GM19455 (cell line): ENCODE measurements around the gene MAST3.

ENCODE experiments used
- ATAC-seq: cut with Tn5 transposase; IDR thresholded peaks from one replicate; pipeline ENCODE4 v1.9.1; 2021; ENCODE audit not compliant: unreplicated experiment

MAST3 gene

DNA sequence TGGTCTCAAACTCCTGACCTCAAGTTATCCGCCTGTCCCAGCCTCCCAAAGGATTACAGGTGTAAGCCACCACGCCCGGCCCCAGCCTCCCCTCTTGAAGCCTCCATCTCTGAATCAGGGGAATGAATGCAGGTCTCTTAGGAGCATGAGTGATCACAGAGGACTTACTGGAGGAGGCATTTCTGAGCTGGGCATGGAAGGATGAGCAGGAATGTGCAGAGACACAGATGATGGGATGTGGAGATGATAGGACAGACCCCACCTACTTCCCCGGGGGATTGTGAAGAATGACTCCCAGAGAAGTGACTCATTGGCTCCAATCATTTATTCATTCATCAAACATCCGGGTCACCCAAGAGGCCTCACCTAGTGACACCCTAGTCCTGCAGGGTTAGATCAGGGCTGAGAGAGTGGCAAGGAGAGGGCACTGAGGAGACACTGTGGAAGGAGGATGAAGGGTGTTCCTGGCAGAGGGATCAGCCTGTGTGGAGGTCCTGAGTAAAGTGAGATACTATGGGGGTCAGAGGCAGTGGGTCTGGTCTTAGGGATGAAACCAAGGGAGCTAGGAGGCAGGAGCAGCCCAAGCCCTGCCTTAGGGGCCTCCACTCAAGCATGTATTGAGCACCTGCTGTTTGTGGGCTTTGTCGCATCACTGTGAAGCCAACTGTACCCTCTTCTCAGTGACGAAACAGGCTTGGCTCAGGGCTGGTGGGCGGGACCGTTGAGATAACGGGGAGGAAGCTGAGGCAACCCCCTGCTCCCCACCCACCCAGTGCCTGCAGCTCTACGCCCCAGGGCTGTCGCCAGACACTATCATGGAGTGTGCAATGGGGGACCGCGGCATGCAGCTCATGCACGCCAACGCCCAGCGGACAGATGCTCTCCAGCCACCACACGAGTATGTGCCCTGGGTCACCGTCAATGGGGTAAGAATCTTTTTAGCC lies 79.1 kb downstream of the MAST3 start:
- ATAC-seq = no peak

GRCh38 chr19:18179957-18180356 lies 82.4 kb downstream of the MAST3 start:
- no peak for ATAC-seq

DNA sequence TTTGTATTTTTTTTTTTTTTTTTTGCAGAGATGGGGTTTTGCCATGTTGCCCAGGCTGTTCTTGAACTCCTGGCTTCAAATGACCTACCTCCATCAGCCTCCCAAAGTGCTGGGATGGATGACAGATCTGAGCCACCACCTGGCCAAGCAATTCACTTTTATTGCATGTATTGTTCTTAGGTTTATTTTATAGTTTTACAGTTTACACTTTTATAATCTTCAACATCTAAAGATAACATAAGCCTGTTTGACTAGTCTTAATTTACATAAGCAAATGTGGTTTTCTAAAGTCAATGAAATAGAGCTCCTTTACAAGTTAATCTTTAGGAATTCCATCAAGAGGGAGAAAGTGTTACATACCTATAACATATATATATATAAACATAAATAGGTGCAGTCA lies 86.0 kb downstream of the MAST3 start:
- no peak for ATAC-seq

DNA sequence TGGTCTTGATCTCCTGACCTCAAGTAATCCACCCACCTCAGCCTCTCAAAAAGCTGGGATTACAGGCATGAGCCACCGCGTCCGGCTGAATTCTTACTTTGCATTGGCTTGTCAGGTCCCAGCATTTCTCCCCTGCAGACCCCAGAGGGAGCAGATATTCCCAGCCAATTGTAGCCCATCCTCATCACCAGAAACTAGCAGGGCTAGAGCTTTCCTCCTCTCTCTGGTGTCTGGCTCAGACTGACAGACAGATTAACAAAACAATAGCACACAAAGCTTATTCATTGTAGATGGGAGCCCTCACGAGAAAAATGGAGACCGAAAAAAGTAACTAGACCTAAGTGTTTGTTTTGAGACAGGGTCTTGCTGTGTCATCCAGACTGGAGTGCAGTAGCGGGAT lies 88.0 kb downstream of the MAST3 start:
- ATAC-seq = no peak

- ATAC-seq = no peak
Measured at GRCh38 chr19:18190278-18190677, 92.7 kb downstream of the MAST3 start.

- ATAC-seq = no peak
Measured at GRCh38 chr19:18191640-18192062, 94.1 kb downstream of the MAST3 start.

- ATAC-seq = peak; percentile 86
Measured at GRCh38 chr19:18192673-18193387, 95.3 kb downstream of the MAST3 start, which contains the start of gene MPV17L2. TSS of gene MPV17L2 (plus strand) at chr19:18193218. CDS start at chr19:18193282, 64 bp downstream.

- peak; percentile 9 for ATAC-seq
Measured at GRCh38 chr19:18193388-18194180, 96.0 kb downstream of the MAST3 start.

DNA sequence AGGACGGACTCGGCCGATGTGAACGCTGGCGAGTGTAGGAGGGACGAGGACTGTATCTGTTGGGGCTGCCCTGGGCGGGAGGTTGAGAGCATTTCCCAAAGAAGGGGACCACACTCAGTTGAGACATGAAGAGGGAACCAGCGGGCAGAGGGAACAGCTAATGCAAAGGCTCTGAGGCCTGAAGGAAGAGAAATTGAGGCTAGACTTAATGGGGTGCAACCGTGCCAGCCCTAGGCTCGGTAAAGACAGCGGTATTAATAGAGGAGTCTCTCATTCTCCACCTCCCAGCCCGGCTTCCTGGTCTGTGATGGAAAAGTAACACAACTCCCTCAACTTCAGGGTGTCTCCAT lies 96.6 kb downstream of the MAST3 start:
- ATAC-seq = no peak

- ATAC-seq = no peak
Measured at GRCh38 chr19:18194554-18195238, 97.1 kb downstream of the MAST3 start.

DNA sequence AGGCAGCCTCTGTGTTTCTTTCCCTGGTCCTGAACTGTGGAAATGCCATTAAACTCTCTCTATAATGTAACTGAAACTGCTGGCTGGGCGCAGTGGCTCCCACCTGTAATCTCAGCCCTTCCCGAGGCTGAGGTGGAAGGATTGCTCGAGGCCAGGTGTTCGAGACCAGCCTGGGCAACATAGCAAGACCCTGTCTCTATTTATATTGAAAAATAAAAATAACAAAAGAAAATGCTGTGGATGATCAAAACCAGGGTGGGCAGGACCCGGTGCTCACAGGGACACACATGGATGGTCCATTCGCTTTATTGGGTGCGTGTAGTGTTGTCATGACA lies 98.9 kb downstream of the MAST3 start:
- ATAC-seq = no peak

GRCh38 chr19:18197306-18197705 lies 99.7 kb downstream of the MAST3 start:
- no peak for ATAC-seq

DNA sequence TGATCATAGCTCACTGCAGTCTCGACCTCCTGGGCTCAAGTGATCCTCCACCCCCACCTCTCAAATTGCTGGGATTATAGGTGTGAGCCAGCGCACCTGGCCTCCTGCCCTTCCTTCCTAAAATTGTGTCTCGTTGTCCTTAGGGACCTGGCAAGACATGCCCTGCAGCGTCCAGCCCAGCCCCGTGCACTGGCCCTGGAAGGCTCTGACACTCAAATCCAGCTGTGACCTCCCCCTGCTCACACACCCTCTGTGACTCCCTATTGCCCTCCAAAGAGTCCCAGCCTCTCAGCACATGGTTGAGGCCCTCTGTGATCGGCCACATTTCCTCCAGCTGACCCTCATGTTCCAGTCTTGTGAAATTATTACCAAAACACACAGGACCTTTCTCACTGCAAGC lies 100.4 kb downstream of the MAST3 start:
- no peak for ATAC-seq

DNA sequence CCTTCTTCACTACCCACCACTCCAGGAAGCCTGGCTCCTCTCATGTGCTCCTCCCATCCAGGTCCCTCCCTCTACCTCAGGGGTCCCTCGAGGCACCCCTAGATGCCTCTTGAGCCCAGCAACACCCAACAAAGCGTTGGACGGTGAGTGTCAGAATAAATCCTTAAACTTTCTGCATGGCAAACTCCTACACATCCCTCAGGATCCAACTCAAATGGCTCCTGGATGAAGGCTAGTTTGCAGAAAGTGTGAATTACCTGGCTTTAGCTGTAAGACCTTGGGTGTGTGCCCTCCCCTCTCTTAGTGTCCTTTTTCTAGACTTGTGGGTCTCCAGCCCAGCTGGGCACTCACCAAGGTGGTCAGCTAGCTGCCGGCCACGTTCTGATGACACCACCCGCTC lies 100.8 kb downstream of the MAST3 start:
- no peak for ATAC-seq
